H9 (cell line): Measurements from ENCODE around the gene HPD. TPM values are rescaled to one million over a fixed set of nuclear protein-coding genes. Genes with fewer than 3 reads are reported as not detected.
"Not testable (repeated sequence)": the region's sequence is repeated elsewhere in the genome, so short reads cannot be mapped to it uniquely, and the experiment has no call there.

Experiments
- DNase-seq: peaks from one replicate; pipeline ENCODE4 v3.0.0-alpha.2; 2017
- H2AFZ ChIP-seq: one replicate; pipeline ENCODE4 v1.6.1; 2013; ENCODE audit warnings: mild to moderate bottlenecking, low read length, control low read depth, moderate library complexity
- H2AK5ac ChIP-seq: 2 replicates; pipeline ENCODE4 v1.6.1; 2013; ENCODE audit warnings: low read length, control low read depth, mixed read lengths; ENCODE audit not compliant: insufficient read length
- H2BK120ac ChIP-seq: one replicate; pipeline ENCODE4 v1.6.1; 2013; ENCODE audit warnings: low read depth, mild to moderate bottlenecking, low read length, control low read depth, inconsistent platforms; ENCODE audit not compliant: poor library complexity, severe bottlenecking
- H2BK12ac ChIP-seq: 2 replicates; pipeline ENCODE4 v1.6.1; 2013; ENCODE audit warnings: low read length, control low read depth, mixed read lengths, low read depth; ENCODE audit not compliant: insufficient read length
- H2BK15ac ChIP-seq: 2 replicates; pipeline ENCODE4 v1.6.1; 2013; ENCODE audit warnings: low read depth, low read length, control low read depth
- H2BK20ac ChIP-seq: one replicate; pipeline ENCODE4 v1.6.1; 2013; ENCODE audit warnings: low read depth, mild to moderate bottlenecking, low read length, control low read depth, inconsistent platforms; ENCODE audit not compliant: poor library complexity, severe bottlenecking
- H2BK5ac ChIP-seq: 2 replicates; pipeline ENCODE4 v1.6.1; 2013; ENCODE audit warnings: low read length, control low read depth, mixed read lengths; ENCODE audit not compliant: insufficient read length
- H3K14ac ChIP-seq: 2 replicates; pipeline ENCODE4 v1.6.1; 2013; ENCODE audit warnings: low read length, control low read depth; ENCODE audit not compliant: insufficient read depth
- H3K18ac ChIP-seq: 2 replicates; pipeline ENCODE4 v1.6.1; 2013; ENCODE audit warnings: low read depth, mild to moderate bottlenecking, mixed read lengths, low read length, control low read depth; ENCODE audit not compliant: insufficient read length
- H3K23ac ChIP-seq: 2 replicates; pipeline ENCODE4 v1.6.1; 2013; ENCODE audit warnings: low read length, control low read depth, mixed read lengths, low read depth; ENCODE audit not compliant: insufficient read length
- H3K23me2 ChIP-seq: 2 replicates; pipeline ENCODE4 v1.6.1; 2013; ENCODE audit warnings: low read depth, mild to moderate bottlenecking, mixed read lengths, low read length, control low read depth; ENCODE audit not compliant: insufficient read length, poor library complexity, severe bottlenecking
- H3K27ac ChIP-seq: 2 replicates; pipeline ENCODE4 v1.5.1; 2013; ENCODE audit warnings: low read length, control low read depth, mixed read lengths, low read depth; ENCODE audit not compliant: insufficient read length
- H3K27me3 ChIP-seq: 2 replicates; pipeline ENCODE4 v1.6.1; 2013; ENCODE audit warnings: low read length, control low read depth, inconsistent platforms; ENCODE audit not compliant: insufficient read depth
- H3K4ac ChIP-seq: 2 replicates; pipeline ENCODE4 v1.6.1; 2013; ENCODE audit warnings: low read depth, mild to moderate bottlenecking, control low read depth, inconsistent platforms, low read length, moderate library complexity
- H3K4me1 ChIP-seq: 2 replicates; pipeline ENCODE4 v1.6.1; 2013; ENCODE audit warnings: low read length, control low read depth, inconsistent platforms; ENCODE audit not compliant: insufficient read depth
- H3K4me2 ChIP-seq: 2 replicates; pipeline ENCODE4 v1.6.1; 2013; ENCODE audit warnings: low read length, control low read depth, mixed read lengths; ENCODE audit not compliant: insufficient read length, insufficient read depth
- H3K56ac ChIP-seq: 2 replicates; pipeline ENCODE4 v1.6.1; 2013; ENCODE audit warnings: low read depth, mild to moderate bottlenecking, mixed read lengths, low read length, control low read depth; ENCODE audit not compliant: insufficient read length
- H3K79me1 ChIP-seq: 2 replicates; pipeline ENCODE4 v1.6.1; 2013; ENCODE audit warnings: low read depth, mild to moderate bottlenecking, moderate library complexity, low read length, control low read depth, inconsistent platforms; ENCODE audit not compliant: insufficient read depth, poor library complexity, severe bottlenecking
- H3K79me2 ChIP-seq: 2 replicates; pipeline ENCODE4 v1.6.1; 2013; ENCODE audit warnings: low read length, control low read depth, inconsistent platforms; ENCODE audit not compliant: insufficient read depth
- H3K9ac ChIP-seq: 2 replicates; pipeline ENCODE4 v1.6.1; 2013; ENCODE audit warnings: low read length, control low read depth, mixed read lengths; ENCODE audit not compliant: insufficient read length; ENCODE audit errors: extremely low read depth
- H3K9me3 ChIP-seq: one replicate; pipeline ENCODE4 v1.6.1; 2013; ENCODE audit warnings: low read depth, low read length, inconsistent platforms; ENCODE audit not compliant: control insufficient read depth
- H3T11ph ChIP-seq: one replicate; pipeline ENCODE4 v1.6.1; 2013; ENCODE audit warnings: mild to moderate bottlenecking, low read length, control low read depth, inconsistent platforms
- H4K20me1 ChIP-seq: one replicate; pipeline ENCODE4 v1.6.1; 2013; ENCODE audit not compliant: control insufficient read depth, insufficient read length, insufficient read depth
- H4K5ac ChIP-seq: 2 replicates; pipeline ENCODE4 v1.6.1; 2013; ENCODE audit warnings: low read depth, mild to moderate bottlenecking, mixed read lengths, low read length, control low read depth; ENCODE audit not compliant: insufficient read length
- H4K8ac ChIP-seq: replicated peaks from 2 replicates; pipeline ENCODE4 v1.6.1; 2013; ENCODE audit warnings: low read length, control low read depth, mixed read lengths, low read depth; ENCODE audit not compliant: insufficient read length
- H4K91ac ChIP-seq: 2 replicates; pipeline ENCODE4 v1.6.1; 2013; ENCODE audit warnings: low read depth, mild to moderate bottlenecking, moderate library complexity, mixed read lengths, low read length, control low read depth; ENCODE audit not compliant: insufficient read length
- H3K27ac Mint-ChIP-seq, 3 experiments: 2 replicates in 2 of 3; 3 replicates in 1 of 3; pipeline ENCODE4 v1.8.0; 2020 to 2021; ENCODE audit warnings: mixed read lengths in 3 of 3, mild to moderate bottlenecking in 1 of 3, moderate library complexity in 1 of 3
- H3K27me3 Mint-ChIP-seq: 2 replicates; pipeline ENCODE4 v1.8.0; 2021; ENCODE audit warnings: low read depth, mild to moderate bottlenecking, moderate library complexity, mixed read lengths
- H3K36me3 Mint-ChIP-seq, 3 experiments: 2 replicates in 2 of 3; 3 replicates in 1 of 3; pipeline ENCODE4 v1.8.0; 2020 to 2021; ENCODE audit warnings: low read depth in 3 of 3, mixed read lengths in 3 of 3; ENCODE audit not compliant: insufficient read depth in 1 of 3
- H3K4me1 Mint-ChIP-seq, 2 experiments: 2 replicates each; pipeline ENCODE4 v1.8.0; 2020; ENCODE audit warnings: mixed read lengths in 2 of 2
- H3K4me3 Mint-ChIP-seq, 2 experiments: 2 replicates in 1 of 2; 3 replicates in 1 of 2; pipeline ENCODE4 v1.8.0; 2020 to 2021; ENCODE audit warnings: mild to moderate bottlenecking in 2 of 2, mixed read lengths in 2 of 2, moderate library complexity in 1 of 2
- H3K9me3 Mint-ChIP-seq, 2 experiments: 2 replicates in 1 of 2; 3 replicates in 1 of 2; pipeline ENCODE4 v1.8.0; 2020; ENCODE audit warnings: mild to moderate bottlenecking in 2 of 2, mixed read lengths in 2 of 2, moderate library complexity in 1 of 2
- WGBS: extraction: QIAGEN DNeasy Blood & Tissue Kit; methylation state at CpG from one replicate; pipeline ENCODE4 v1.1.7; 2013; ENCODE audit warnings: missing lambda C conversion rate, low lambda C conversion rate, mixed read lengths; ENCODE audit not compliant: insufficient read length; ENCODE audit errors: extremely low coverage; 5-methylcytosine and 5-hydroxymethylcytosine counted together
- total RNA-seq: library from RNA; stranded (reverse); gene quantifications from 2 replicates; pipeline ENCODE4 v1.2.1, GENCODE V29; 2021
- TF ChIP-seq, protein P1 (sequence below): fragments of 200-600 bp; sonication (generic); conservative IDR thresholded peaks from 3 replicates; pipeline ENCODE4 v1.8.0; 2021; ENCODE audit warnings: antibody characterized with exemption, mild to moderate bottlenecking

Gene HPD
- total RNA-seq, 1 experiment from 2014 or later = not detected

DNA sequence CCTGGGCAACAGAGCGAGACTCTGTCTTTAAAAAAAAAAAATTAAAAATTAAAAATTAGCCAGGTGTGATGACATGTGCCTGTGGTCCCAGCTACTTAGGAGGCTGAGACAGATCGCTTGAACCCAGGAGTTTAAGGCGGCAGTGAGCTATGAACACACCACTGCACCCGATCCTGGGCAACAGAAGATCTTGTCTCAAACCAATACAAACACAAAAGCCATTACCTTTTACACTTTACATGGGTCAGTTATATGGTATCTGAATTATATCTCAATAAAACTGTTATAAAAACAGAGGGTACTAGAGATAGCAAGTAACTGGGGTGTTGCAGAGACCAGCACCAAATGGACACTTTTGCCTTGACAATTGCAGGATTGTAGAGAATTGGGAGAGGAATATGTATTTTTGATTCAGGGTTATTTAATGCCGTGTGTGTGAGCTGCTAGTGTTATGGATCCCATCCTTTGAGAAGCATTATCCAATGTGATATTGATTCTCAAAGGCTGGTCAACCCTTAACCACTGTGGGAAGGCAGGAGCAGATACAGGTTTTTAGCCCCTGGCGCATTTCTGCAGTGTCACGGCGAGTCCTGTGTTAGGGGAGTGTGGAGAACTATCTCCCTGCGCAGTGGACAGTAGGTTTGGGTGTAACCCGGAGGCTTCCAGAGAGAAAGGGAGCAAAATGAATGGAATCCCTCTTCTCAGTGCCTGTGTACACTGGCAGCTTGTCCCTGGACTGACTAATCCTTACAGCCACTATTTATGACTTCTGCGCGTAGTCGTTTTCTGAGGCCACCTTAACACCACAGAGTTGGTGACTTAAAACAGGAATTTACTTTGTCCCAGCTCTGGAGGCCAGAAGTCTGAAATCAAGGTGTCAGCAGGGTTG is 34.3 kb upstream of the HPD start:
- peaks cover 3% of the 10 kb centered on the region for H3K23me2 ChIP-seq
- peaks cover 19% of the 10 kb centered on the region for H3K27me3 Mint-ChIP-seq

DNA sequence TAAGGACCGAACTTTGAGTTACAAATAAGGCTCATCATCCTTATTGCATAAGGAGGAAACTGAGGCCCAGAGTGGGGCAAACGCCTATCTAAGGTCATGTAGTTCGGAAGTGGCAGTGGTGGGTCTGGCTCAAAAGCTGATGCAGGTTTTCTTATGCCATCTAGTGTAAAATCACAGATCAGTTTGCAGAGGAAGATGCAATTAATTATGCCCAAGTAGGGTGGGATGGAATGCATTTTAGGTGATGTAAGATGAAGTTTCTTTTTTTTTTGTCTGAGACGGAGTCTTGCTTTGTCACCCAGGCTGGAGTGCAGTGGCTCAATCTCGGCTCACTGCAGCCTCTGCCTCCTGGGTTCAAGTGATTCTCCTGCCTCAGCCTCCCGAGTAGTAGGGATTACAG is 31.0 kb upstream of the HPD start:
- no CpG with 5 or more reads among the region's 6 CpGs for WGBS

More for the DNA sequence above, 34.3 kb upstream of the HPD start:
- H2BK120ac ChIP-seq = no peak overlapping the region
- H3K27me3 ChIP-seq = no peaks in the 10 kb centered on the region; the same call in 1 of the 2 replicates
- H3K9me3 ChIP-seq = no peaks in the 10 kb centered on the region
- no peak overlapping the region for H2BK5ac ChIP-seq
- H3K56ac ChIP-seq = no peak overlapping the region
- no peak overlapping the region for H2BK12ac ChIP-seq
- H2BK15ac ChIP-seq = no peak overlapping the region
- Mint-ChIP-seq H3K4me1 (peaks cover 19 to 21% of the 10 kb centered on the region in 2 experiments), H3K36me3 (peaks cover 8 to 41% (median 24%) of the 10 kb centered on the region in 3 experiments; a peak in 6 of 7 replicates), H3K4me3 (no peak overlapping the region; a peak in 1 of 5 replicates), H3K9me3 (no peaks in the 10 kb centered on the region; a peak in 1 of 5 replicates), H3K27ac (no peak overlapping the region)
- H4K8ac ChIP-seq = no peak overlapping the region
- no peak overlapping the region for H3K18ac ChIP-seq
- no peaks in the 10 kb centered on the region for H3K4me1 ChIP-seq
- no peak overlapping the region for H2BK20ac ChIP-seq
- no peak overlapping the region for H3K4me2 ChIP-seq
- H3T11ph ChIP-seq = no peak overlapping the region
- H3K79me2 ChIP-seq = no peaks in the 10 kb centered on the region
- no peak overlapping the region for H2AK5ac ChIP-seq
- no peak overlapping the region for H3K14ac ChIP-seq
- no peak overlapping the region for H4K91ac ChIP-seq
- H2AFZ ChIP-seq = no peak overlapping the region
- no peak overlapping the region for H4K5ac ChIP-seq
- H4K20me1 ChIP-seq = no peaks in the 10 kb centered on the region
- no CpG with 5 or more reads among the region's 13 CpGs for WGBS
- TF ChIP-seq, protein P1, sequence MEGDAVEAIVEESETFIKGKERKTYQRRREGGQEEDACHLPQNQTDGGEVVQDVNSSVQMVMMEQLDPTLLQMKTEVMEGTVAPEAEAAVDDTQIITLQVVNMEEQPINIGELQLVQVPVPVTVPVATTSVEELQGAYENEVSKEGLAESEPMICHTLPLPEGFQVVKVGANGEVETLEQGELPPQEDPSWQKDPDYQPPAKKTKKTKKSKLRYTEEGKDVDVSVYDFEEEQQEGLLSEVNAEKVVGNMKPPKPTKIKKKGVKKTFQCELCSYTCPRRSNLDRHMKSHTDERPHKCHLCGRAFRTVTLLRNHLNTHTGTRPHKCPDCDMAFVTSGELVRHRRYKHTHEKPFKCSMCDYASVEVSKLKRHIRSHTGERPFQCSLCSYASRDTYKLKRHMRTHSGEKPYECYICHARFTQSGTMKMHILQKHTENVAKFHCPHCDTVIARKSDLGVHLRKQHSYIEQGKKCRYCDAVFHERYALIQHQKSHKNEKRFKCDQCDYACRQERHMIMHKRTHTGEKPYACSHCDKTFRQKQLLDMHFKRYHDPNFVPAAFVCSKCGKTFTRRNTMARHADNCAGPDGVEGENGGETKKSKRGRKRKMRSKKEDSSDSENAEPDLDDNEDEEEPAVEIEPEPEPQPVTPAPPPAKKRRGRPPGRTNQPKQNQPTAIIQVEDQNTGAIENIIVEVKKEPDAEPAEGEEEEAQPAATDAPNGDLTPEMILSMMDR = no peak
- no peak overlapping the region for H3K9ac ChIP-seq
- H3K23ac ChIP-seq = no peak overlapping the region
- DNase-seq = no peak
- no peak overlapping the region for H3K27ac ChIP-seq
- H3K4ac ChIP-seq = no peak overlapping the region
- H3K79me1 ChIP-seq = no peaks in the 10 kb centered on the region

More for the DNA sequence above, 31.0 kb upstream of the HPD start:
- not testable (repeated sequence) for H3K79me1 ChIP-seq, H4K8ac ChIP-seq, H4K91ac ChIP-seq, H2BK12ac ChIP-seq, H4K5ac ChIP-seq, H3K4ac ChIP-seq, H3K9me3 Mint-ChIP-seq, H3K14ac ChIP-seq, H2AFZ ChIP-seq, H3K18ac ChIP-seq, H2BK120ac ChIP-seq, H2BK15ac ChIP-seq, H3K23me2 ChIP-seq, H2BK20ac ChIP-seq, H3K27ac ChIP-seq, H4K20me1 ChIP-seq, H3K23ac ChIP-seq, H3K56ac ChIP-seq, DNase-seq, H2AK5ac ChIP-seq, H3K27ac Mint-ChIP-seq, H2BK5ac ChIP-seq, H3K9me3 ChIP-seq, H3K79me2 ChIP-seq, H3T11ph ChIP-seq, H3K4me1 ChIP-seq, H3K27me3 ChIP-seq, H3K9ac ChIP-seq
- peaks cover 2 to 18% (median 10%) of the 10 kb centered on the region in 3 experiments; a peak in 5 of 7 replicates for H3K36me3 Mint-ChIP-seq
- peaks cover 19 to 21% of the 10 kb centered on the region in 2 experiments for H3K4me1 Mint-ChIP-seq
- H3K4me3 Mint-ChIP-seq = peak overlapping the region; percentile 92 to 96
- H3K4me2 ChIP-seq = peak overlapping the region; percentile 80
- H3K27me3 Mint-ChIP-seq = peaks cover 35% of the 10 kb centered on the region
